Raji (cell line): ENCODE data around the gene WRAP73.

Experiments
- POLR2A ChIP-seq: IDR thresholded peaks from 2 replicates; pipeline ENCODE4 v1.6.1; 2011; ENCODE audit warnings: low read depth, low read length, control low read depth; ENCODE audit not compliant: insufficient read depth

WRAP73 gene

GRCh38 chr1:3597599-3597964 lies 52.3 kb downstream of the WRAP73 start:
- no peak for TF ChIP-seq POLR2A

DNA sequence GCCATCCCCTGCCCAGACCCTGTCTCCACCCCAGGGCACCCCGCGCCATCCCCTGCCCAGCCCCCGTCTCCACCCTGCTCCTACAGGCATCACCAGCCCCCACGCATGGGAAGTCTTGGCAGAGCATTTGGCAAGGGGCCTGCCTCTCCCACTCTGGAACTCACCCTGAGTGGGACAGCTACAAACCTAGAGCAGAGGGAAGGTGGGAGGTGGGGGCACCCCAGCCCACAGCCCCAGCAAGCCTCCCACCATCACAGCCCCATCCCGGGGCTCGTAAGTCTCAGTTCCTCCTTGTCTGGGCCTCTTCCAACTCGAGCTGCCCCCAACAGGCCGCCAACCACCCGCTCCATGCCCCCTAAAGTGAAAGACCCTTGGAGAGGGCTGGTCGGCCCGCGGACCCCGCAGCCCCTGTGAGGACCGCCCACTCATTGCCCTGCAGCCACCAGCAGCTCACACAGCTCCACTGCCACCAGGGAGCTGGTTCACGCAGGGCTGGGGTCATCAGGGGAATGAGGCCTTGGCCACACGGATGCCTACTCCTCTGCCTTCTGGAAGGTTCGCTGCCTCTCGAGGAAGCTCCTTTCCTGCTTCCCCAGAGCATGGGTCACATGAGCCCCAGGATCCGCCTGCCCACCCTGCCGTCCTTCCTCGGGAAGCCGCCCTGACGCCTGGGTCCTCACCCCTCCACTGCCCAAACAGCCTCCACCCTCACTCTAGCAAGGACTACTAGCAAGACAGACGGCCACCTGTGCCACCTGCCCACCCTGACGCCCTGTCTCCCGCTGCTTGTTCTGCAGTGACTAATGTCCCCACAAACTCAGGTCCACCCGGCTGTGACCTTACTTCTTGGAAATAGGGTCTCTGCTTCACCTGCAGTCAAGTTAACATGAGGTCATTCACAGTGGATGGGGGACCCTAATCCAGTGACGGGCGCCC lies 53.0 kb downstream of the WRAP73 start:
- no peak for TF ChIP-seq POLR2A

GRCh38 chr1:3595949-3596348 lies 54.0 kb downstream of the WRAP73 start:
- no peak for TF ChIP-seq POLR2A

DNA sequence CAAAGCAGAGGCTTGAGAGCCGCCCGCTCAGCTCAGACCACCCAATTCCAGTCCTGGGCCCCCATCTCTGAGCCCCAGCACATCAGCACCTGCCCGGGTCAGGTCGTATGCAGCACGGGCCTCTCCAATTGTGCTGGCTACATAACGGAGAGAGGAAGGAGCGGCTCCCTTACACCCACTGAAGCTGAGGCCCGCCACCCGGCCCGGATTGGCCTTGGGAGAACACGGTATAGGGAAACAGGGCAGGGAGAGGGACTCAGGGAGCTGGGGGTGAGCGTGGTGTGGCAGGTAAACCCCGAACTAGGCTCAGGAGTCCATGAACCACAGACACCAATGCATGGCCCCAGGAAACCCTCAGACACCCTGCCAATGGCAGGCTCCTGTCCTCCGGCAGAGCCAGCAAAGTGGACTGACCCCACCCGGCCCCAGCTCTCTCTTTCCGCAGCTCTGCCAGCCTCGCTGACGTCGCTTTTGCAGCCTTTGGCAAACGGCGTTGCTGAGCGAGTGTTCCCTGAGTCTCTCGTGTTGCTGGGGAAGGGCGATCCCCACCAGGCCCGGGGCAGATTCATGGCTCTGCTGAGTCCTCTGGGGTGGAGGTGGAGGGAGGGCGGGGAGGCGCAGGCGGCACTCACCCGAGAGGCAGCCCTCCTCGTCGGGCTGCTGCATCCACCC lies 55.1 kb downstream of the WRAP73 start:
- no peak for TF ChIP-seq POLR2A

- no peak for TF ChIP-seq POLR2A
Observed at GRCh38 chr1:3593745-3594144, 56.2 kb downstream of the WRAP73 start.

DNA sequence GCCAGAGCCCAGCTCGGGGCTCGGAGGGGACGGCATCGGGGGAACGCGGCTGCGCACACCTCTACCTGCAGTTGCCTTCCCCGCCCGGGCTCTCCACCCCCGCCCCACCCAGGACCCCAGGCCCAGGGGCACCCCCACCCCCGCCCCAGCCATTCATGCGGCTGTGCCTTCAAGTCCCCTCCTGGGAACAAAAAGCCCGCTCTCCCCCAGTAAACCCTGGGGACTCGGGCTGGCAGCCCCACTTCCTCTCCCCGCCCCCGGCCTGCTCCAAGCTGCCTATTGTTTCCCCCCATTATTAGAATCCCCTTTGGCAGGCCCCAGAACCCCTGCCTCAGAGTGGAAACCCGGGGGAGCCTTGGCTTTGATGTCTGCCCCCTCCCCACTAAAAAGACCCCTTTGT lies 56.6 kb downstream of the WRAP73 start:
- TF ChIP-seq POLR2A = no peak

DNA sequence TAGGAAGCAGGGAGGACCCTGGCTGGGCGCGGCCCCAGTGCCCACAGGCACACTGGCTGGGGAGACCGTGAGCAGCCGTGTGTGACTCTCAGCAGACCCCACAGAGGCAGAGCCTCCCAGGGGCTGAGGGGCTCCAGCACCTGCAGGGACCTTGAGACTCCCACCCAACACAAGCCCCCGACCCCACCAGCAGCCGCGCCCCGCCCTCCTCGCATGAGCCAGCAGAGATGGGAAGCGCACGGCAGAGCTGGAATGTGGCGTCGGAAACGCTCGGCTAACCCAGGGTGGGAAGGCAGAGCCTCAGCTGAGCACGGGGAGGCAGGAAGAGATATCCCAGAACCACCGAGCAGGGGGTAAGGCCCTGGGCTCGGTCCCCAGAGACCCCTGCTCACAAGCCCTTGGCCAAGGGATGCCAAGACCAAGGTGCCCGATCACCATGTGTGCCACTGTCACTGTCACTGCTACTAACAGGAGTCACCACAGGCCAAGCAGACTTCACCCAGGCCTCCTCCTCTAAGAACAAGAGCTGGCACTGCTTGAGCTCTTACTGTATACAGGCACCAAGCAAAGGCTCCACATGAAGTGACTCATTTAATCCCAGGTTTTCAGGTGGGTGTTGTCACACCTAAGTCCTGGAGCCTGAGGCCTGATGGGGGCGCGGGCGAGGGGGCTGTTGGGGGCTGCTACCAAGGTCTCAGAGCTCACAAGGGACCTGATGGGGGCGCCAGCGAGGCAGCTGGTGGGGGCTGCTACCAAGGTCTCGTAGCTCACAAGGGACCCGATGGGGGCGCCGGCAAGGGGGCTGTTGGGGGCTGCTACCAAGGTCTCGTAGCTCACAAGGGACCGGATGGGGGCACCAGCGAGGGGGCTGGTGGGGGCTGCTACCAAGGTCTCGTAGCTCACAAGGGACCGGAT lies 58.7 kb downstream of the WRAP73 start:
- TF ChIP-seq POLR2A = no peak

DNA sequence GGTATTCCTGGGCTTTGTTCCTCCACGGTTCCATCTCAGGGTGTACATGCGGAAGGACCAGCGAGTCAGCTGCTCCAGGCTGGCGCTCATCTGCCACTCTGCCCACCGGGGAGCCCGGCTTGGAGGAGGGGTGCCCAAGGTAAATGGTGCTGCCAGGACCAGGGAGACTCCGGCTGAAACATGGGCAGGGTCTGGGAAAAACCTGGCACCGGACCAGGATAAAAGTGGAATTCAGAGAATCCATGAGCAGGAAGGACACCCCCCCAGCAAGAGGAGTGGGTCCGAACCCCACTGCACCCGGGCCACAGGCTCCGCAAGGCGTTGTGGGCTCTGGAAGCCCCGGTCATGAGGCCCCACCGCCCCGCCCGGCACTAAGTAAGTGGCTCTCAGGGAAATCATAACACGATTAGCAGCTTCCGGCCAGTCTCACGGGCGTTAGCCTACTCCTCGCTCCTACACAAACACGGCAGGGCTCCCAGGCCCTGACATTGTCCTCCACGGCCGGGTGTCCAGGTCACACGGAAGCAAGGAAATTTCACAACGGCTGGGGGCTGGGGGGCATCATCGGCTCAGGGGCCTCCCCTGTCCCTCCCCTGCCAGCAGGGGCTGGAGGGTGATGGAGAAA lies 59.7 kb downstream of the WRAP73 start:
- no peak for TF ChIP-seq POLR2A

- no peak for TF ChIP-seq POLR2A
Observed at GRCh38 chr1:3588395-3588794, 61.5 kb downstream of the WRAP73 start.

DNA sequence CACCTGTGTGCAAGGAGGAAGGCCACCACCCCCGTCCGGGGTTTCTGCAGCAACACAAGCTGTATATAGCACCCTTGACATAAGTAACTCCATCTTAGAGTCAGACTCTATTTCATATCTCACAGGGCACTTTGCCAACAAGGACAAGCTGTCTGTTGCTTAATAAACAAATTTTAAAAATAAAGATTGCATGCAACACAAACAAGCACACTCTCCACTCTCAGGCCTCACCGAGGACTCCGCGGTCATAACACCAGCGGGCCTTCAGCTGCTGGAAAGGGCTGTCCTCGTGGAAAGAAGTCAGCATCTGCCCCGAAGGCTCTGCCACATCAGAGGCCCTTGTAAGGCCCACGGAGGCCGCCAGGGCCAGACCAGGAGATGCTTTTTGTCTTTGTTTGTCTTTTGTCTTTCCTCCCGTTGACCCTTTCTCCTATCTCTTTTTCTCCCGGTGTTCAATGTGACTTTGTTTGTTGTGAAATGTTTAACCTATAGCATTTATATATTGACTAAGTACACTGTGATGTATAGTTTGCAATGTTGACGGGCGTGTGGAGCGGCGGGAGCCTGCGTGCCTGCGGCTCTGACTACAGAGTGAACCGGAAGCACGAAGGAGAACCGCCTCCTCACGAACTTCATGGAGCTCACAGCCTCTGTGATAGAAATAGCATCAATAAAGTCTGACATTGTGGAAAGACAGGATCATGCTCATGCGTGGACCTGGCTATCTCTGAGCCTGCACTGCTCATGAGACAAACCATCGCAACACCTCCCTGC lies 62.7 kb downstream of the WRAP73 start:
- TF ChIP-seq POLR2A = no peak

GRCh38 chr1:3585940-3586568 lies 63.8 kb downstream of the WRAP73 start:
- TF ChIP-seq POLR2A = no peak

DNA sequence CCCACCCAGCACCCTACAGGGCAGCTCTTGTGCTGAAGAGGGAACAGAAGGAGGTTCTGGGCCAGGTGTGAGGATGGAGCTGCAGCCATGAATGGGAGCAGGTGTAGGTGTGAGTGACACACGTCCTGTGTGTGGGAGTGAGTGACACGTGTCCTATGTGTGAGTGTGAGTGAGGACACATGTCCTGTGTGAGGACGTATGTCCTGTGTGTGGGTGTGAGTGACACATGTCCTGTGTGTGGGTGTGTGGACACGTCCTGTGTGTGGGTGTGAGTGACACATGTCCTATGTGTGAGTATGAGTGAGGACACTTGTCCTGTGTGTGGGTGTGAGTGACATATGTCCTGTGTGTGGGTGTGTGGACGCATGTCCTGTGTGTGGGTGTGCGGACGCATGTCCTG lies 65.0 kb downstream of the WRAP73 start:
- TF ChIP-seq POLR2A = no peak

GRCh38 chr1:3581296-3582036 lies 68.4 kb downstream of the WRAP73 start:
- no peak for TF ChIP-seq POLR2A
